Fibroblast of lung (primary cell): ENCODE results near the gene SLC6A16.

Experiments
- CTCF ChIP-seq, 2 donors: IDR thresholded peaks in 1 of 2; conservative IDR thresholded peaks in 1 of 2; 1 replicate in 1 of 2; 2 replicates in 1 of 2; pipeline ENCODE4 v1.5.1; 2011 to 2012; ENCODE audit warnings: low read length in 2 of 2, control low read depth in 1 of 2, inconsistent platforms in 1 of 2, low read depth in 1 of 2, mild to moderate bottlenecking in 1 of 2
- EZH2 ChIP-seq: IDR thresholded peaks from 2 replicates; pipeline ENCODE4 v1.5.1; 2012; ENCODE audit warnings: low read length, control low read depth, mild to moderate bottlenecking; ENCODE audit errors: missing control alignments

GRCh38 chr19:49309087-49309486 lies 15.9 kb downstream of the SLC6A16 start:
- TF ChIP-seq EZH2 (no peak), CTCF (conservative IDR thresholded peaks at IDR 0.05 in 1 of 2, IDR thresholded peaks at IDR 0.05 in 1 of 2; ENCODE audit: low read depth in 1 of 2, low read length in 2 of 2) (no peak)
